ENCODE results near the gene LRP1B. TPM values are rescaled to one million over a fixed set of nuclear protein-coding genes. Genes with fewer than 3 reads are reported as not detected.

Gene LRP1B
- polyA plus RNA-seq, 1 of the 3 experiments (the other 2 are of a cell fraction) = 0.28 TPM

DNA sequence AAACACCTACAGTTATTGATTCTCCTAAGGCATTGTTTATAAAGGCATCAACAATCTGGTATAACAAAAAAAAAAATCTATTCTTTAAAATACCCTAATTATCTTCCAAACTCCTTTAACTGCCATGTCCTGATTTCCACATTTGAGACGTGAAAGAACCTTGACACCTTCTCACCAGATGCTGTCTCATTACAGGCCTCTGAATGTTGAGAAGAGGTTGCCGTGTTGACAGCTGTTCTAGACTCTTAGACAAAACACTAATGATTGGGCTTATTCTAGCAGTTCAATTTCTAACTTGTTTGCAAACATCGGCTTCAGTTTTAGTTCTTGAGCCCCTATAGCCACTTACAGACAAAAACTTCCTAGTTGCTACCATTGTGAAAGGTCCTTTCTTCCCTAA is 988.8 kb downstream of the LRP1B start:
- H3F3A ChIP-seq (replicated peaks; ENCODE audit: insufficient read depth) = peaks cover 6% of the 10 kb centered on the region
- CTCF ChIA-PET = no interaction called here

More for the DNA sequence above, 988.8 kb downstream of the LRP1B start:
- Histone ChIP-seq H3K36me3 (replicated peaks in 1 of 2; ENCODE audit: control insufficient read depth in 1 of 2, insufficient read depth in 2 of 2, low read length in 1 of 2) (no peaks in the 10 kb centered on the region), H3K9me2 (no peaks in the 10 kb centered on the region), H3K9me3 (no peaks in the 10 kb centered on the region; the same call in 1 of the 2 replicates), H3K4me1 (ENCODE audit: control insufficient read depth in 1 of 2, insufficient read depth in 2 of 2, low read depth in 1 of 2, low read length in 1 of 2) (no peaks in the 10 kb centered on the region; a peak in 1 of 4 replicates), H3K4me3 (ENCODE audit: low read depth in 2 of 2, low read length in 1 of 2) (no peak overlapping the region), H3K4me2 (no peak overlapping the region), H3K79me2 (ENCODE audit: insufficient read depth) (no peaks in the 10 kb centered on the region), H3K27me3 (ENCODE audit: insufficient read depth) (no peaks in the 10 kb centered on the region), H3K9ac (no peak overlapping the region), H4K20me1 (ENCODE audit: insufficient read depth) (no peaks in the 10 kb centered on the region), H2AFZ (ENCODE audit: low read depth) (no peak overlapping the region), H3K27ac (ENCODE audit: low read depth in 2 of 2, low read length in 1 of 2) (no peak overlapping the region)
- 90% methylated on average over 3 of the region's 3 CpGs for WGBS (ENCODE audit: low lambda C conversion rate)
- DNase-seq = no peak
- POLR2A ChIA-PET = no interaction called here
- no peak for TF ChIP-seq RFX5 (IDR thresholded peaks at IDR 0.05; ENCODE audit: low read length)
- TF ChIP-seq ELF1 (IDR thresholded peaks at IDR 0.05) = no peak
- TF ChIP-seq RXRA (IDR thresholded peaks at IDR 0.05; ENCODE audit: borderline replicate concordance, low read depth) = no peak
- TF ChIP-seq NFIC (IDR thresholded peaks at IDR 0.05; ENCODE audit: borderline replicate concordance) = no peak
- TF ChIP-seq SMC3 (IDR thresholded peaks at IDR 0.05; ENCODE audit: low read depth, low read length) = no peak
- TF ChIP-seq, protein P1, sequence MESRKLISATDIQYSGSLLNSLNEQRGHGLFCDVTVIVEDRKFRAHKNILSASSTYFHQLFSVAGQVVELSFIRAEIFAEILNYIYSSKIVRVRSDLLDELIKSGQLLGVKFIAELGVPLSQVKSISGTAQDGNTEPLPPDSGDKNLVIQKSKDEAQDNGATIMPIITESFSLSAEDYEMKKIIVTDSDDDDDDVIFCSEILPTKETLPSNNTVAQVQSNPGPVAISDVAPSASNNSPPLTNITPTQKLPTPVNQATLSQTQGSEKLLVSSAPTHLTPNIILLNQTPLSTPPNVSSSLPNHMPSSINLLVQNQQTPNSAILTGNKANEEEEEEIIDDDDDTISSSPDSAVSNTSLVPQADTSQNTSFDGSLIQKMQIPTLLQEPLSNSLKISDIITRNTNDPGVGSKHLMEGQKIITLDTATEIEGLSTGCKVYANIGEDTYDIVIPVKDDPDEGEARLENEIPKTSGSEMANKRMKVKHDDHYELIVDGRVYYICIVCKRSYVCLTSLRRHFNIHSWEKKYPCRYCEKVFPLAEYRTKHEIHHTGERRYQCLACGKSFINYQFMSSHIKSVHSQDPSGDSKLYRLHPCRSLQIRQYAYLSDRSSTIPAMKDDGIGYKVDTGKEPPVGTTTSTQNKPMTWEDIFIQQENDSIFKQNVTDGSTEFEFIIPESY (IDR thresholded peaks at IDR 0.05; ENCODE audit: borderline replicate concordance, low read depth) = no peak
- no peak for TF ChIP-seq FOXJ3 (CRISPR knock-in tag; IDR thresholded peaks at IDR 0.05)
- TF ChIP-seq TEAD4 (IDR thresholded peaks at IDR 0.05; ENCODE audit: borderline replicate concordance, insufficient read depth) = no peak
- no peak for TF ChIP-seq FOSL2 (IDR thresholded peaks at IDR 0.05; ENCODE audit: borderline replicate concordance, low read depth)
- TF ChIP-seq RAD21 (IDR thresholded peaks at IDR 0.05; ENCODE audit: low read length) = no peak
- TF ChIP-seq NRF1 (IDR thresholded peaks at IDR 0.05; ENCODE audit: low read depth, low read length) = no peak
- no peak for TF ChIP-seq GABPA (IDR thresholded peaks at IDR 0.05; ENCODE audit: low read depth)
- TF ChIP-seq, protein P2, sequence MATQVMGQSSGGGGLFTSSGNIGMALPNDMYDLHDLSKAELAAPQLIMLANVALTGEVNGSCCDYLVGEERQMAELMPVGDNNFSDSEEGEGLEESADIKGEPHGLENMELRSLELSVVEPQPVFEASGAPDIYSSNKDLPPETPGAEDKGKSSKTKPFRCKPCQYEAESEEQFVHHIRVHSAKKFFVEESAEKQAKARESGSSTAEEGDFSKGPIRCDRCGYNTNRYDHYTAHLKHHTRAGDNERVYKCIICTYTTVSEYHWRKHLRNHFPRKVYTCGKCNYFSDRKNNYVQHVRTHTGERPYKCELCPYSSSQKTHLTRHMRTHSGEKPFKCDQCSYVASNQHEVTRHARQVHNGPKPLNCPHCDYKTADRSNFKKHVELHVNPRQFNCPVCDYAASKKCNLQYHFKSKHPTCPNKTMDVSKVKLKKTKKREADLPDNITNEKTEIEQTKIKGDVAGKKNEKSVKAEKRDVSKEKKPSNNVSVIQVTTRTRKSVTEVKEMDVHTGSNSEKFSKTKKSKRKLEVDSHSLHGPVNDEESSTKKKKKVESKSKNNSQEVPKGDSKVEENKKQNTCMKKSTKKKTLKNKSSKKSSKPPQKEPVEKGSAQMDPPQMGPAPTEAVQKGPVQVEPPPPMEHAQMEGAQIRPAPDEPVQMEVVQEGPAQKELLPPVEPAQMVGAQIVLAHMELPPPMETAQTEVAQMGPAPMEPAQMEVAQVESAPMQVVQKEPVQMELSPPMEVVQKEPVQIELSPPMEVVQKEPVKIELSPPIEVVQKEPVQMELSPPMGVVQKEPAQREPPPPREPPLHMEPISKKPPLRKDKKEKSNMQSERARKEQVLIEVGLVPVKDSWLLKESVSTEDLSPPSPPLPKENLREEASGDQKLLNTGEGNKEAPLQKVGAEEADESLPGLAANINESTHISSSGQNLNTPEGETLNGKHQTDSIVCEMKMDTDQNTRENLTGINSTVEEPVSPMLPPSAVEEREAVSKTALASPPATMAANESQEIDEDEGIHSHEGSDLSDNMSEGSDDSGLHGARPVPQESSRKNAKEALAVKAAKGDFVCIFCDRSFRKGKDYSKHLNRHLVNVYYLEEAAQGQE (IDR thresholded peaks at IDR 0.05; ENCODE audit: low read depth, low read length) = no peak
- TF ChIP-seq EP300 (IDR thresholded peaks at IDR 0.05; ENCODE audit: borderline replicate concordance in 1 of 2, low read depth in 1 of 2, low read length in 1 of 2) = no peak
- TF ChIP-seq TCF12 (IDR thresholded peaks at IDR 0.05) = no peak
